K562 (cell line): ENCODE results near the gene FKBP1C. TPM values are rescaled to one million over a fixed set of nuclear protein-coding genes. Genes with fewer than 3 reads are reported as not detected.

Experiments used
- ATAC-seq: fragments of 200-7000 bp; cut with Tn5 transposase; 3 replicates; pipeline ENCODE4 v1.9.1; 2020; ENCODE audit warnings: moderate library complexity
- BruUV-seq: library from RNA; stranded (reverse); fragments of 400-500 nt; replicated peaks from 2 replicates; lab custom pipeline; 2021; lab: Mats Ljungman, UMichigan
- CTCF ChIA-PET: fragments of 300-600 bp; formaldehyde crosslinking; extraction: SDS; loops from one replicate; lab custom pipeline; 2021; ENCODE audit warnings: low intra/inter-chr PET ratio; lab: Yijun Ruan, JAX
- POLR2A ChIA-PET: fragments of 300-600, 350-650 bp; sonication (Branson Sonifier 250); formaldehyde crosslinking; extraction: SDS; loops from one replicate; lab custom pipeline; 2021; ENCODE audit warnings: antibody characterized with exemption, inconsistent platforms; lab: Yijun Ruan, JAX
- DNase-seq, 4 experiments: peaks; one replicate each; pipeline versions ENCODE4 v3.0.0 to v3.0.0-alpha.2; 2011 to 2018; ENCODE audit warnings: low spot score in 3 of 4, mixed read lengths in 3 of 4; ENCODE audit errors: extremely low read depth in 1 of 4
- FAIRE-seq: peaks from 2 replicates; lab custom pipeline; 2011; peaks lifted over from hg19 to GRCh38; lab: Jason Lieb, UNC
- H2AFZ ChIP-seq: 2 replicates; pipeline ENCODE4 v1.6.0; 2011; ENCODE audit warnings: low read depth, low read length, control low read depth, inconsistent platforms
- H3K27ac ChIP-seq: fragments of 200-600 bp; 3 replicates; pipeline ENCODE4 v1.8.0; 2011; ENCODE audit warnings: low read depth, mild to moderate bottlenecking, control low read depth, inconsistent platforms, low read length, moderate library complexity, mixed read lengths; ENCODE audit errors: extremely low read depth
- H3K27me3 ChIP-seq, 2 experiments: fragments of 300-600 bp in 1 of 2; 2 replicates in 1 of 2; 3 replicates in 1 of 2; pipeline versions ENCODE4 v1.6.0 to v1.8.0; 2011; ENCODE audit warnings: inconsistent platforms in 2 of 2, low read length in 2 of 2, mild to moderate bottlenecking in 1 of 2, mixed read lengths in 1 of 2, moderate library complexity in 1 of 2; ENCODE audit not compliant: control insufficient read depth in 2 of 2, insufficient read depth in 2 of 2
- H3K36me3 ChIP-seq: fragments of 300-600 bp; 3 replicates; pipeline ENCODE4 v1.8.0; 2011; ENCODE audit warnings: mild to moderate bottlenecking, low read length, inconsistent platforms; ENCODE audit not compliant: control insufficient read depth, insufficient read depth
- H3K4me1 ChIP-seq, 2 experiments: fragments of 200-600 bp in 1 of 2; replicated peaks in 1 of 2; 2 replicates in 1 of 2; 3 replicates in 1 of 2; pipeline versions ENCODE4 v1.5.1 to v1.8.0; 2011; ENCODE audit warnings: inconsistent platforms in 2 of 2, low read length in 2 of 2, mild to moderate bottlenecking in 1 of 2, mixed read lengths in 1 of 2, moderate library complexity in 1 of 2; ENCODE audit not compliant: control insufficient read depth in 2 of 2, insufficient read depth in 2 of 2
- H3K4me2 ChIP-seq: 2 replicates; pipeline ENCODE4 v1.6.1; 2011; ENCODE audit warnings: low read length, control low read depth, inconsistent platforms, mixed read lengths; ENCODE audit not compliant: insufficient read depth
- H3K4me3 ChIP-seq: fragments of 200-600 bp; sonication (generic), shearing (Covaris generic); 2 replicates; pipeline ENCODE4 v1.5.1; 2016; ENCODE audit warnings: control low read depth, inconsistent platforms
- H3K79me2 ChIP-seq: fragments of 200-600 bp; 3 replicates; pipeline ENCODE4 v1.8.0; 2011; ENCODE audit warnings: low read length, inconsistent platforms; ENCODE audit not compliant: control insufficient read depth, insufficient read depth
- H3K9ac ChIP-seq, 2 experiments: 2 replicates each; pipeline versions ENCODE4 v1.6.0 to v1.6.1; 2011; ENCODE audit warnings: low read depth in 2 of 2, low read length in 2 of 2, control low read depth in 1 of 2, inconsistent platforms in 1 of 2, mild to moderate bottlenecking in 1 of 2, mixed read lengths in 1 of 2; ENCODE audit not compliant: insufficient read depth in 1 of 2
- H3K9me1 ChIP-seq: one replicate; pipeline ENCODE4 v1.6.0; 2011; ENCODE audit warnings: inconsistent platforms, mild to moderate bottlenecking, low read length, moderate library complexity; ENCODE audit not compliant: control insufficient read depth, insufficient read depth
- H3K9me3 ChIP-seq: replicated peaks from 2 replicates; pipeline ENCODE4 v1.5.1; 2011; ENCODE audit warnings: low read depth, low read length, inconsistent platforms; ENCODE audit not compliant: control insufficient read depth, insufficient read depth
- H4K20me1 ChIP-seq: replicated peaks from 2 replicates; pipeline ENCODE4 v1.6.1; 2011; ENCODE audit warnings: low read length, inconsistent platforms, mixed read lengths; ENCODE audit not compliant: control insufficient read depth, insufficient read depth
- ARID2 ChIP-seq: fragments of 450-650 bp; IDR thresholded peaks from 2 replicates; pipeline ENCODE4 v1.6.1; 2017; ENCODE audit warnings: antibody characterized with exemption, mild to moderate bottlenecking
- CBX2 ChIP-seq: fragments of 200-600 bp; sonication (generic); IDR thresholded peaks from one replicate; pipeline ENCODE4 v1.6.1; 2012; ENCODE audit warnings: mild to moderate bottlenecking, low read length, inconsistent platforms; ENCODE audit not compliant: insufficient read depth, poor library complexity, severe bottlenecking
- CREB1 ChIP-seq, 2 experiments: sonication (generic) in 1 of 2; formaldehyde crosslinking in 1 of 2; IDR thresholded peaks; 2 replicates each; pipeline versions ENCODE4 v1.6.1 to v1.8.0; 2012 to 2022; ENCODE audit warnings: inconsistent platforms in 1 of 2, mild to moderate bottlenecking in 1 of 2, missing genetic modification reagents in 1 of 2, moderate library complexity in 1 of 2
- CREB5 ChIP-seq: fragments of 250-450 bp; sonication (Bioruptor Pico); IDR thresholded peaks from 2 replicates; pipeline ENCODE4 v1.5.0; 2020; ENCODE audit warnings: mild to moderate bottlenecking
- GABPA ChIP-seq: fragments of 200-800 bp; sonication (Bioruptor generic); conservative IDR thresholded peaks from 2 replicates; pipeline ENCODE4 v1.6.1; 2016; ENCODE audit warnings: low read depth, missing genetic modification characterization, missing compliant biosample characterization
- HCFC1 ChIP-seq: IDR thresholded peaks from 2 replicates; pipeline ENCODE4 v1.6.1; 2012; ENCODE audit warnings: low read depth, low read length, improper control_type of control experiment
- ILK ChIP-seq: fragments of 450-650 bp; IDR thresholded peaks from 2 replicates; pipeline ENCODE4 v1.6.1; 2016; ENCODE audit warnings: missing genetic modification characterization, low read depth, mild to moderate bottlenecking, missing compliant biosample characterization, moderate library complexity, borderline replicate concordance
- MEF2A ChIP-seq: IDR thresholded peaks from 2 replicates; pipeline ENCODE4 v1.6.1; 2011; ENCODE audit warnings: low read depth, mild to moderate bottlenecking, low read length, moderate library complexity; ENCODE audit not compliant: control insufficient read depth
- NR1H2 ChIP-seq: sonication (generic); formaldehyde crosslinking; IDR thresholded peaks from 2 replicates; pipeline ENCODE4 v1.4.0; 2020; ENCODE audit warnings: mild to moderate bottlenecking, missing genetic modification reagents
- TAL1 ChIP-seq: fragments of 450-650 bp; IDR thresholded peaks from 2 replicates; pipeline ENCODE4 v1.6.1; 2016; ENCODE audit warnings: mild to moderate bottlenecking
- ZNF436 ChIP-seq: fragments of 250-450, 450-650 bp; sonication (Bioruptor Pico); formaldehyde crosslinking; IDR thresholded peaks from 2 replicates; pipeline ENCODE4 v1.7.0; 2020; ENCODE audit warnings: mild to moderate bottlenecking
- ZNF592 ChIP-seq: fragments of 450-650 bp; IDR thresholded peaks from 2 replicates; pipeline ENCODE4 v1.6.1; 2017; ENCODE audit warnings: antibody characterized with exemption, mild to moderate bottlenecking
- WGBS: fragments of 100-300 bp; shearing (Covaris generic); methylation state at CpG from one replicate; pipeline ENCODE4 v1.1.6; 2016; ENCODE audit warnings: low coverage, mixed read lengths; ENCODE audit not compliant: insufficient coverage; ENCODE audit errors: missing lambda C conversion rate; 5-methylcytosine and 5-hydroxymethylcytosine counted together
- in situ Hi-C: fragments of 300-500 bp; cut with MboI; formaldehyde crosslinking; loops from 4 replicates; pipeline ENCODE4 v1.15.0; 2018; ENCODE audit warnings: inconsistent platforms, mixed read lengths
- intact Hi-C: fragments of 100-400 bp; cut with micrococcal nuclease; formaldehyde crosslinking; loops from 2 replicates; pipeline ENCODE4 v1.14.2; 2022
- polyA plus RNA-seq, 8 experiments: library from polyadenylated mRNA; depleted of rRNA in 4 of 8; stranded (reverse) in 5 of 8; unstranded in 3 of 8; fragments of >200 nt; fragmentation: Nextera tagmentation in 2 of 8; fragmentation: Illumina TruSeq in 1 of 8; extraction: Ambion mirVana in 2 of 8; extraction: Trizol in 1 of 8; gene quantifications; 2 replicates each; pipeline versions ENCODE4 v1.2.1 to v1.2.3, GENCODE V29; 2011 to 2014; ENCODE audit warnings: inconsistent platforms in 1 of 8, missing spikeins in 1 of 8
- total RNA-seq, 7 experiments: library from RNA; depleted of rRNA in 6 of 7; stranded (reverse); fragments of >200 nt in 6 of 7; fragmentation: Illumina TruSeq in 2 of 7; extraction: Trizol in 2 of 7; gene quantifications; 2 replicates each; pipeline versions ENCODE4 v1.2.1 to v1.2.3, GENCODE V29; 2011 to 2021; ENCODE audit warnings: low replicate concordance in 1 of 7

The FKBP1C gene
- total and polyA plus RNA-seq, 9 of the 15 experiments (the other 6 are each of a cell fraction or from before 2014, with no cell fraction given), result 0.14 to 1.4 (median 0.28) TPM; not detected in 2

- TF ChIP-seq ARID2 (no peak), CREB5 (CRISPR knock-in tag) (no peak), CREB1 (IDR thresholded peaks at IDR 0.05) (no peak), CREB1 (CRISPR knock-in tag; IDR thresholded peaks at IDR 0.05) (no peak), GABPA (tag) (no peak), ZNF436 (no peak), HCFC1 (no peak), NR1H2 (CRISPR knock-in tag) (no peak), MEF2A (no peak), ZNF592 (no peak), ILK (no peak), TAL1 (no peak), CBX2 (no peak)
- FAIRE-seq, result no peak
- Histone ChIP-seq H3K4me1 (no peaks in the 10 kb centered on the region), H3K4me3 (no peak overlapping the region), H3K9me3 (no peaks in the 10 kb centered on the region), H3K36me3 (no peaks in the 10 kb centered on the region), H3K79me2 (no peaks in the 10 kb centered on the region), H3K27me3 (no peaks in the 10 kb centered on the region), H4K20me1 (no peaks in the 10 kb centered on the region), H3K9me1 (no peaks in the 10 kb centered on the region), H2AFZ (no peak overlapping the region), H3K4me2 (no peak overlapping the region), H3K9ac (no peak overlapping the region), H3K27ac (no peak overlapping the region)
- ChIA-PET POLR2A (no interaction called here), CTCF (no interaction called here)
- DNase-seq, result no peak
- in situ Hi-C loops, result no loop called here
- 0% methylated on average over 5 of the region's 5 CpGs for WGBS
- no TSS peak for BruUV-seq
- no peak for ATAC-seq
- intact Hi-C loops, result no loop called here
These were observed 17.9 kb upstream of the FKBP1C start for GRCh38 chr6:63193324-63193723.
